PFSK-1 (cell line): Measurements from ENCODE around the gene BET1.

ENCODE experiments used
- FOXP2 ChIP-seq: optimal IDR thresholded peaks from 2 replicates; pipeline ENCODE3; 2011; ENCODE audit warnings: borderline replicate concordance, control low read depth, inconsistent platforms; ENCODE audit not compliant: insufficient read depth; ENCODE audit errors: extremely low read length, extremely low read depth
- POLR2AphosphoS5 ChIP-seq: IDR thresholded peaks from 2 replicates; pipeline ENCODE4 v1.6.1; 2012; ENCODE audit warnings: low read depth, mild to moderate bottlenecking, control low read depth, low read length, moderate library complexity
- SIN3A ChIP-seq: IDR thresholded peaks from 2 replicates; pipeline ENCODE4 v1.6.1; 2012; ENCODE audit warnings: mild to moderate bottlenecking, low read length, moderate library complexity, borderline replicate concordance; ENCODE audit not compliant: insufficient read depth

GRCh38 chr7:94030634-94031033, 26.5 kb upstream of the BET1 start:
- TF ChIP-seq POLR2AphosphoS5 (no peak), FOXP2 (no peak), SIN3A (no peak)
